IPS-18a (cell line): ENCODE results near the gene RAB6D.
A peak's percentile ranks its signal among the peaks of the same experiment; 100 is the strongest.
"Not testable (repeated sequence)": the region's sequence is repeated elsewhere in the genome, so short reads cannot be mapped to it uniquely, and the experiment has no call there.

Experiments used
- H3K27ac ChIP-seq: one replicate; pipeline ENCODE4 v1.5.1; 2013; ENCODE audit warnings: low read length
- H3K27me3 ChIP-seq: one replicate; pipeline ENCODE4 v1.6.1; 2013; ENCODE audit warnings: mild to moderate bottlenecking, low read length; ENCODE audit not compliant: control insufficient read depth, insufficient read depth
- H3K36me3 ChIP-seq: one replicate; pipeline ENCODE4 v1.6.1; 2013; ENCODE audit warnings: low read depth, low read length; ENCODE audit not compliant: control insufficient read depth
- H3K4me1 ChIP-seq: one replicate; pipeline ENCODE4 v1.6.1; 2013; ENCODE audit warnings: low read depth, low read length; ENCODE audit not compliant: control insufficient read depth
- H3K4me3 ChIP-seq: one replicate; pipeline ENCODE4 v1.5.1; 2013; ENCODE audit warnings: low read length
- H3K9ac ChIP-seq: one replicate; pipeline ENCODE4 v1.6.1; 2013; ENCODE audit warnings: mild to moderate bottlenecking, low read length, moderate library complexity
- H3K9me3 ChIP-seq: one replicate; pipeline ENCODE4 v1.6.1; 2013; ENCODE audit warnings: low read depth, low read length; ENCODE audit not compliant: control insufficient read depth

The RAB6D gene

GRCh38 chr2:131394147-131394931, 30.4 kb upstream of the RAB6D start:
- Histone ChIP-seq H3K27ac (no peak overlapping the region), H3K9me3 (no peaks in the 10 kb centered on the region), H3K4me1 (no peaks in the 10 kb centered on the region), H3K4me3 (peak overlapping the region; percentile 30), H3K36me3 (no peaks in the 10 kb centered on the region), H3K27me3 (no peaks in the 10 kb centered on the region), H3K9ac (no peak overlapping the region)

GRCh38 chr2:131391953-131392352, 28.0 kb upstream of the RAB6D start:
- H3K4me3 ChIP-seq, H3K9me3 ChIP-seq, H3K4me1 ChIP-seq, H3K27me3 ChIP-seq, H3K36me3 ChIP-seq, H3K9ac ChIP-seq, H3K27ac ChIP-seq: not testable (repeated sequence)

- not testable (repeated sequence) for H3K27ac ChIP-seq, H3K4me1 ChIP-seq, H3K27me3 ChIP-seq
Measured at GRCh38 chr2:131391471-131391870, 27.5 kb upstream of the RAB6D start.

GRCh38 chr2:131390495-131391130, 26.6 kb upstream of the RAB6D start:
- H3K9ac ChIP-seq, H3K4me1 ChIP-seq, H3K36me3 ChIP-seq, H3K9me3 ChIP-seq, H3K27ac ChIP-seq, H3K4me3 ChIP-seq, H3K27me3 ChIP-seq: not testable (repeated sequence)

More at GRCh38 chr2:131391471-131391870, 27.5 kb upstream of the RAB6D start:
- H3K9me3 ChIP-seq, H3K9ac ChIP-seq, H3K36me3 ChIP-seq, H3K4me3 ChIP-seq: not testable (repeated sequence)

GRCh38 chr2:131389657-131390056, 25.7 kb upstream of the RAB6D start:
- Histone ChIP-seq H3K9me3 (no peaks in the 10 kb centered on the region), H3K4me3 (no peak overlapping the region), H3K9ac (no peak overlapping the region), H3K27me3 (no peaks in the 10 kb centered on the region), H3K4me1 (no peaks in the 10 kb centered on the region), H3K27ac (no peak overlapping the region), H3K36me3 (no peaks in the 10 kb centered on the region)

GRCh38 chr2:131388834-131389233, 24.9 kb upstream of the RAB6D start:
- not testable (repeated sequence) for H3K27ac ChIP-seq, H3K9ac ChIP-seq, H3K4me1 ChIP-seq, H3K9me3 ChIP-seq, H3K36me3 ChIP-seq, H3K27me3 ChIP-seq, H3K4me3 ChIP-seq

GRCh38 chr2:131373111-131373510, 9.1 kb upstream of the RAB6D start:
- H3K4me3 ChIP-seq, H3K27me3 ChIP-seq, H3K27ac ChIP-seq, H3K36me3 ChIP-seq, H3K9me3 ChIP-seq, H3K9ac ChIP-seq, H3K4me1 ChIP-seq: not testable (repeated sequence)

- no peaks in the 10 kb centered on the region for H3K36me3 ChIP-seq
Measured at GRCh38 chr2:131369954-131370353, 6.0 kb upstream of the RAB6D start.

GRCh38 chr2:131368493-131369066, 4.6 kb upstream of the RAB6D start:
- H3K4me1 ChIP-seq, H3K9ac ChIP-seq, H3K4me3 ChIP-seq, H3K36me3 ChIP-seq, H3K27ac ChIP-seq, H3K9me3 ChIP-seq: not testable (repeated sequence)
- peaks cover 17% of the 10 kb centered on the region for H3K27me3 ChIP-seq

More at GRCh38 chr2:131369954-131370353, 6.0 kb upstream of the RAB6D start:
- H3K9ac ChIP-seq = no peak overlapping the region
- H3K9me3 ChIP-seq = no peaks in the 10 kb centered on the region
- H3K4me1 ChIP-seq = no peaks in the 10 kb centered on the region
- no peak overlapping the region for H3K27ac ChIP-seq
- H3K4me3 ChIP-seq = no peak overlapping the region
- H3K27me3 ChIP-seq = peaks cover 7% of the 10 kb centered on the region

- Histone ChIP-seq H3K9me3 (no peaks in the 10 kb centered on the region), H3K4me3 (no peak overlapping the region), H3K27ac (no peak overlapping the region), H3K27me3 (peaks cover 27% of the 10 kb centered on the region), H3K4me1 (no peaks in the 10 kb centered on the region), H3K36me3 (no peaks in the 10 kb centered on the region), H3K9ac (no peak overlapping the region)
Measured at GRCh38 chr2:131367352-131367751, 3.4 kb upstream of the RAB6D start.

GRCh38 chr2:131366643-131367042, 2.7 kb upstream of the RAB6D start:
- Histone ChIP-seq H3K4me3 (no peak overlapping the region), H3K36me3 (no peaks in the 10 kb centered on the region), H3K27me3 (peaks cover 34% of the 10 kb centered on the region), H3K9me3 (no peaks in the 10 kb centered on the region), H3K4me1 (no peaks in the 10 kb centered on the region), H3K9ac (no peak overlapping the region), H3K27ac (no peak overlapping the region)

GRCh38 chr2:131365452-131365851, 1.5 kb upstream of the RAB6D start:
- no peaks in the 10 kb centered on the region for H3K4me1 ChIP-seq
- H3K9ac ChIP-seq = no peak overlapping the region
- H3K4me3 ChIP-seq = no peak overlapping the region
- H3K27me3 ChIP-seq = peaks cover 39% of the 10 kb centered on the region
- no peaks in the 10 kb centered on the region for H3K9me3 ChIP-seq
- H3K36me3 ChIP-seq = no peaks in the 10 kb centered on the region
- H3K27ac ChIP-seq = no peak overlapping the region
